ENCODE measurements around the gene MICAL2.

Gene MICAL2

GRCh38 chr11:12284316-12285050 lies 174.1 kb downstream of the MICAL2 start:
- ChIA-PET CTCF (interaction anchor here (0.6 to 21.0 kb wide), 18 partner anchors 9 to 905 kb away, joined by 3 to 652 read pairs (median 4); no protein-coding TSS in a partner anchor), POLR2A (interaction anchor here (0.6 to 2.2 kb wide), 9 partner anchors 77 to 1475 kb away, joined by 3 to 18 read pairs (median 3); no protein-coding TSS in a partner anchor)
- TF ChIP-seq CTCF (IDR thresholded peaks at IDR 0.05; ENCODE audit: insufficient read depth, low read length, missing control alignments): no peak
- DNase-seq (ENCODE audit: low read depth, low spot score): no peak
- no peak overlapping the region; the same call in 1 of the 2 replicates for H3K4me3 ChIP-seq (ENCODE audit: low read depth, low read length)

GRCh38 chr11:12285106-12285505 lies 174.7 kb downstream of the MICAL2 start:
- peak; percentile 94 for DNase-seq (ENCODE audit: low read depth, low spot score)
- H3K4me3 ChIP-seq (ENCODE audit: low read depth, low read length): no peak overlapping the region
- ChIA-PET POLR2A (interaction anchor here (0.7 to 2.2 kb wide), 8 partner anchors 78 to 1476 kb away, joined by 3 to 18 read pairs (median 4); no protein-coding TSS in a partner anchor), CTCF (interaction anchor here (0.9 to 21.0 kb wide), 11 partner anchors 8 to 677 kb away, joined by 3 to 652 read pairs (median 7); no protein-coding TSS in a partner anchor)
- no peak for TF ChIP-seq CTCF (IDR thresholded peaks at IDR 0.05; ENCODE audit: insufficient read depth, low read length, missing control alignments)

- no peak for TF ChIP-seq CTCF (IDR thresholded peaks at IDR 0.05; ENCODE audit: insufficient read depth, low read length, missing control alignments)
- no peak for DNase-seq (ENCODE audit: low read depth, low spot score)
- ChIA-PET POLR2A (interaction anchor here (1.2 to 2.2 kb wide), 3 partner anchors 113 to 210 kb away, joined by 3 to 18 read pairs (median 11); no protein-coding TSS in a partner anchor), CTCF (interaction anchor here (1.8 to 21.0 kb wide), 7 partner anchors 12 to 676 kb away, joined by 5 to 652 read pairs (median 50); no protein-coding TSS in a partner anchor)
- H3K4me3 ChIP-seq (ENCODE audit: low read depth, low read length): peak overlapping the region; percentile 21
These were observed 175.4 kb downstream of the MICAL2 start for GRCh38 chr11:12285811-12286222.

GRCh38 chr11:12286606-12287005 lies 176.2 kb downstream of the MICAL2 start:
- H3K4me3 ChIP-seq (ENCODE audit: low read depth, low read length): peak overlapping the region; percentile 36
- no peak for TF ChIP-seq CTCF (IDR thresholded peaks at IDR 0.05; ENCODE audit: insufficient read depth, low read length, missing control alignments)
- no peak for DNase-seq (ENCODE audit: low read depth, low spot score)
- POLR2A ChIA-PET: interaction anchor here (0.9 to 2.6 kb wide), 7 partner anchors 86 to 394 kb away, joined by 3 to 31 read pairs (median 4); partner anchors contain the start of gene PARVA
- CTCF ChIA-PET: interaction anchor here (0.7 to 21.0 kb wide), 17 partner anchors 11 to 676 kb away, joined by 3 to 652 read pairs (median 5); partner anchors contain the start of gene PARVA

GRCh38 chr11:12287009-12287373 lies 176.6 kb downstream of the MICAL2 start:
- ChIA-PET POLR2A (interaction anchor here (0.9 to 2.6 kb wide), 7 partner anchors 86 to 394 kb away, joined by 3 to 31 read pairs (median 4); partner anchors contain the start of gene PARVA), CTCF (interaction anchor here (0.7 to 21.0 kb wide), 17 partner anchors 11 to 675 kb away, joined by 3 to 652 read pairs (median 5); partner anchors contain the start of gene PARVA)
- DNase-seq (ENCODE audit: low read depth, low spot score): peak; percentile 95
- H3K4me3 ChIP-seq (ENCODE audit: low read depth, low read length): peak overlapping the region; percentile 59
- TF ChIP-seq CTCF (IDR thresholded peaks at IDR 0.05; ENCODE audit: insufficient read depth, low read length, missing control alignments): no peak

All from AG04449 (cell line).